Effector CD4-positive, alpha-beta T cell (primary cell): Measurements from ENCODE around the gene ENGASE.
"Not testable (repeated sequence)": the region's sequence is repeated elsewhere in the genome, so short reads cannot be mapped to it uniquely, and the experiment has no call there.

Experiments
- DNase-seq: peaks from one replicate; pipeline ENCODE4 v3.0.0-alpha.2; 2020

The ENGASE gene

GRCh38 chr17:79053251-79053925, 21.2 kb upstream of the ENGASE start:
- DNase-seq: no peak

DNA sequence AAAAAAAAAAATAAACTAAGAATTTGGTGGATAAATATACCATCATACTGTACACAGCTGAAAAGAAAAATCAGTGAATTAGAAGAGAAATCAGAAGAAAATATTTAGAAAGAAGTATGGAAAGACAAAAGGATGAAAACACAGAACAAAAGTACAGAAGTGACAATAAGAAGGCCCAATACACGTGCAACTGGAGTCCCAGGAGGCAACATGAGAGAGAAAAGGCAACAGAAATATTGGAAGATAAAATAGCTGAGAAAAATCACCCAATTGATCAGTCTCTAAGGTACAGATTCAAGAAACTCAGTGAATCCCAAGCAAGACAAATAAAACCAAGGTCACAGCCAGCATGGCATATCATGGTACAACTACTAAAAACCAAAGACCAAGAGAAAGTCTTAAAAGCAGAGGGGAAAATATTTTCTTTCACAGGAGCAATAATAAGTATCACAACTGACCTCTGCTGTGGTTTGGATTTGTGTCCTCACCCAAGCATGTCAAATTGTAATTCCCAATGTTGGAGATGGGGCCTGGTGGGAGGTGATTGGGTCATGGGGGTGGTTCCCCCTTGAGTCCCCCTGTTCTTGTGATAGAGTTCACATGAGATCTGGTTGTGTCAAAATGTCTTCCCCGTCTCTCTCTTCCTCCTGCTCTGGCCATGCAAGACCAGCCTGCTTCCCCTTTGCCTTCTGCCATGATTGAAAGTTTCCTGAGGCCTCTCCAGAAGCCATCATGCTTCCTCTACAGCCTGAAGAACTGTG, 20.2 kb upstream of the ENGASE start:
- no peak for DNase-seq

DNA sequence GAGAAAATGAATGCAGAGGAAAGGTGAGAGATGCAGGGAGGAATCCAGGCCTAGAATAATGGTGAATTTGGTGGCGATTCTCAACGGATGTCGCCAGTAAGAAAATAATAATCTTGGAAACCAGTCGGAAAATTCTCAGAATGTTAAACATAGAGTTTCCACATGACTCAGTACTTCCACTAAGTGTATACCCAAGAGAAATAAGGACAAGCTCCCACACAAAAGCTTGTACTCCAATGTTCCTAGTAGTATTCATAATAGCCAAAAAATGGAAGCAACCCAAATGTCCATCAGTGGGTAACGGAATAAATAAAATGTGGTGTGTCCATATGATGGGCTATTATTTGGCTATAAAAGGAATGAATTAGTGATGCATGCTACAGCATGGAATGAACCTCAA, 19.4 kb upstream of the ENGASE start:
- DNase-seq: no peak

- no peak for DNase-seq
Observed at GRCh38 chr17:79057737-79058385, 16.8 kb upstream of the ENGASE start.

DNA sequence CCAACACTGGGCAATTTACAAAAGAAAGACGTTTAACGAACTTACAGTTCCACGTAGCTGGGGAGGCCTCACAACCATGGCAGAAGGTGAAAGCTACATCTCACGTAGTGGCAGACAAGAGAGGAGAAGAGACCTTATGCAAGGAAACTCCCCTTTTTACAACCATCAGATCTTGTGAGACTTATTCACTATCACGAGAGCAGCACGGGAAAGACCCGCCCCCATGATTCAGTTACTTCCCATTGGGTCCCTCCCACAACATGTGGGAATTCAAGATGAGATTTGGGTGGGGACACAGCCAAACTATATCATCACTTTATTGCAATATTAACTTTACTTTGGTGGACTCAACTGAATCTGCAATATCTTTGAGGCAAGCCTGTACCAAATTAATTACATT, 11.9 kb upstream of the ENGASE start:
- no peak for DNase-seq

DNA sequence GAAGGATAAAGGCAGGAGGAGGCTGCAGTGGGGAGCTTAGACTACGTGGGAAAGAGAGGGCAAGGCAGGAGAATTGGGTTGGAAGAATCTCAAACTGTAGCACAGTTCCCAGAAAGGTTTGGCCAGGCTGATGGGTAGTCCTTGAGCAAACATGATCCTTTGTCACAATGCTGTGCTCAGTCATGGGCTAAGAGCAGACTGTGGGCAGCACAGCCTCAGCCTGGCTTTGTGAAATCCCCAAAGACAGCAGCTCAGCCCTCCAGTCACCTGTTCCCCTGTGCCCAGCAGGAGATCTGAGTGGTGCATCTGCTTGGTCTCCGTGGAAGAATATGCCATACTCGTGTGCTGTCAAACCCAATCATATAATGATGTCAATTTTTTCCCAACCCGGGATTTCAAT, 10.6 kb upstream of the ENGASE start:
- no peak for DNase-seq

GRCh38 chr17:79065105-79065670, 9.4 kb upstream of the ENGASE start:
- peak; percentile 54 for DNase-seq

DNA sequence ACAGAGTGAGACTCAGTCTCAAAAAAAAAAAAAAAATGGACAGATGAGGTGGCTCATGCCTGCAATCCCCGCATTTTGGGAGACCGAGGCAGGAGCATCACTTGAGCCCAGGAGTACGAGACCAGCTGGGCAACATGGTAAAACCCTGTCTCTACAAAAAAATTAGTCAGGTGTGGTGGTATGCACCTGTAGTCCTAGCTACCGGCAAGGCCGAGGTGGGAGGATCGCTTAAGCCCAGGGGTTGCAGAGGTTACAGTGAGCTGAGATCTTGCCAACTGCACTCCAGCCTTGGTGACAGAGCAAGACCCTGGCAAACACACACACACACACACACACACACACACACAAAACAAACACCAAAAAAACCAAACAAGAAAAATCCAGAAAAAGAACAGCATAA, 7.7 kb upstream of the ENGASE start:
- DNase-seq: no peak

GRCh38 chr17:79070266-79070880, 4.3 kb upstream of the ENGASE start:
- no peak for DNase-seq

DNA sequence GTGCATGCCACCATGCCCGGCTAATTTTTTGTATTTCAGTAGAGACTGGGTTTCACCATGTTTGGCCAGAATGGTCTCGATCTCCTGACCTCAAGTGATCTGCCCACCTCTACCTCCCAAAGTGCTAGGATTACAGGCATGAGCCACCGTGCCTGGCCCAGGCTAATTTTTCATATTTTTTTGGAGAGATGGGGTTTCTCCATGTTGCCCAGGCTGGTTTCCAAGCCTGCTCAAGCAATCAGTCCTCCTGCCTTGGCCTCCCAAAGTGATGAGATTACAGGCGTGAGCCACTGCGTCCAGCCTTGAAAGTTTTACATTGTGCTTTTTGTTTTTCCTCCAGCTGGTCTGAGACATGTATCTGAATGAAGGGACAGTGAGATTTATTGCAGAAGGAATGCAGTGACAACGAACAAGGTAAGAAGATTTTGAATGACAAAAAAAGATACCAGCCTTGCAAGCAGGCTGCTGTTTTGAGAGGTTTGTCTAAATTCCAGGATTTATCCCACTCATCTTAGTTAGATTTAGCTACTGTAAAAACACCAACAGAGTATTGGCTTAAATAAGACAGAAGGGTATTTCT, 3.4 kb upstream of the ENGASE start:
- DNase-seq: no peak

GRCh38 chr17:79072544-79072943, 2.1 kb upstream of the ENGASE start:
- no peak for DNase-seq

GRCh38 chr17:79073016-79073705, 1.5 kb upstream of the ENGASE start:
- DNase-seq: no peak

DNA sequence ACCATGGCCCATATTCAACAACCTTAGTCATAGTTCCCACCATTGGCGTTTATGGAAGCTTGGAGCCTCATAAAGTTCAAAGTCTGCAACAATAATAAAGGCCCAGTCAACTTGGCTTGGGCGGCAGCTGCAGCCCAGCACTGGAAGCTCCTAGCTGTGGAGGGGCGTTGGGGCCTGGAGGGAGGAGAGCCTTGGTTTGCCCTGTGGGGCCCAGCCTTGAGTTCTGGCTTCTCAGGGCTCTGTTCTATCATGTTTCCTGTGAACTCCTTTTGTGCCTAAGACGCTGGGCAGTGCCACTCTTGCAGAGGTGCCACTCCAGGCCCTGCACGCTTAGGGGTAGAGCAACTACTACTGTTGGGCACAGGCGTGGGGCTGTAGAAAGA, 927 bp upstream of the ENGASE start:
- DNase-seq: no peak

DNA sequence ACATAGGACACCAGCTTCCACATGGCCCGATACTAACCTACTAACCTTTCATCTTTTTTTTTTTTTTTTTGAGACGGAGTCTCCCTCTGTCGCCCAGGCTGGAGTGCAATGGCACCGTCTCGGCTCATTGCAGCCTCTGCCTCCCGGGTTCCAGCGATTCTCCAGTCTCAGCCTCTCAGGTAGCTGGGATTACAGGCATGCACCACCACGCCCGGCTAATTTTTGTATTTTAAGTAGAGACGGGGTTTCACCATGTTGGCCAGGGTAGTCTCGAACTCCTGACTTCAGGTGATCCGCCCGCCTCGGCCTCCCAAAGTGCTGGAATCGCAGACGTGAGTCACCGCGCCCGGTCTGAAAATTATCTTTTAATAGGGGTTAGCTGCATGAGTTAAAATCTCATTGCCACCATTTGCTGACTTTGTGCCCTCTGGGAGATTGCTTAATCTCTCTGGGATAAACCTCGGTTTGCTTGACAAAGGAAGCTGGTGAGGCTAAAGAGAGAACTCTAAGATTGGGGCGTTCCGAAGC, 439 bp upstream of the ENGASE start:
- DNase-seq: not testable (repeated sequence)

GRCh38 chr17:79075446-79075750, 774 bp downstream of the ENGASE start:
- DNase-seq: peak; percentile 11

- no peak for DNase-seq
Observed at GRCh38 chr17:79075861-79076406, 1.3 kb downstream of the ENGASE start.

DNA sequence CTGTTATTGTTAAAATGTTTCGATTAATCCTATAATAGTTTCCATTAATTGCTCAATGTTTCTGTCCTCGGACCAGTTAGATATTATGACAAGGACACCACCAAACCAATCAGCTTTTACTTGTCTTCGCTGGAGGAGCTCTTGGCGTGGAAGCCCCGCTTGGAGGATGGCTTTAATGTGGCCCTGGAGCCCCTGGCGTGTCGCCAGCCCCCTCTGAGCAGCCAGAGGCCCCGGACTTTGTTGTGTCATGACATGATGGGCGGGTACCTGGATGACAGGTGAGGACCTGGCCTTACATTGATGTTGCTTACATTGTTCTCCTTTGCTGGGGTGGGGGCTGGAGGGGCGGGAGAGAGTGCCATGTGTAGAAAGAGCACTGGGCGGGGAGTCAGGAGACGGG, 3.0 kb downstream of the ENGASE start:
- no peak for DNase-seq

DNA sequence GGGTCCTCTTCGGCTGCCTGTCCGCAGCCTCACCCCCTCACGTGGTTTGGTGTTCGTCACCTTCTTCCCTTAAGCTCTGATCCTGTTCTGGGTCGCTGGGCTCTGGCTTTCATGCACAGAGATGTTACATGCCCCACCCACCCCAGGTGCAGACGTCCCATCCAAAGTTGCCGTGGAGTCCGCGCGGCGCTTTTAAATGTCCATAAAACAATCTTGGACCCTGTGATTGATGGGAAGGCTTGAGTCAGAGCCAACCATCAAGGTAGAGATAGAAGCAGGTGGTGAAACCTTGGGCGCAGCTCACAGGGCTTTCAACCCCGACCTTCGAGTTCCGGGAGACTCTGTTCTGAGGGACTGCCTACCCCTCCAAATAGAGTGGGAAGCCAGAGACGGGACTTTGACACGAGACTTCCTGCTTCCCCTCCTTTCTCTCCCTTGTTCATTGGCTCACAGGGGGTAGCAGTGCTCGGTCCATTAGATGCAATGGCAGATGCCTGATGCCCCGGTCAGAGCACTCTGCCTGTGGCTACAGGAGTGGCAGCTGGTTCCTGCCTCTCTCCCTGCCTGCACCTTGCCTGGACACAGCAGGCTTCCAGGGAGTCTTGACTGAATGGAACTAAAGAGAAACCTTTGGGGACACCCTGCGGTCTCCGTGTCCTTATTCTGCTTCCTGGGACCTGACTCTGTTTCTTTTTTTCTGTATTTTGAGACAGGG, 4.0 kb downstream of the ENGASE start:
- no peak for DNase-seq

GRCh38 chr17:79079421-79080200, 5.0 kb downstream of the ENGASE start:
- no peak for DNase-seq

GRCh38 chr17:79080349-79080748, 5.7 kb downstream of the ENGASE start:
- DNase-seq: no peak
